Uterus (tissue), 2 donors: ENCODE results near the gene HDAC4.

ENCODE experiments used
- CTCF ChIP-seq, 4 experiments: fragments of 200-600 bp in 2 of 4; fragments of 450-650 bp in 2 of 4; sonication (generic) in 2 of 4; IDR thresholded peaks; one replicate each; pipeline ENCODE4 v1.5.1; 2016 to 2019; ENCODE audit warnings: antibody characterized with exemption in 4 of 4, mild to moderate bottlenecking in 2 of 4, moderate library complexity in 1 of 4
- POLR2A ChIP-seq, 2 donors: fragments of 450-650 bp; IDR thresholded peaks; one replicate each; pipeline ENCODE4 v1.6.1; 2016; ENCODE audit warnings: antibody characterized with exemption in 2 of 2, mild to moderate bottlenecking in 1 of 2, moderate library complexity in 1 of 2

GRCh38 chr2:239398521-239398921 is 2.3 kb downstream of the HDAC4 start:
- TF ChIP-seq CTCF (IDR thresholded peaks at IDR 0.05) (no peak), POLR2A (IDR thresholded peaks at IDR 0.05) (no peak)
